NCI-H2081 treated with DMSO at 0.1 percent for 48 hours (cell line): Measurements from ENCODE around the gene CADPS2.
A peak's percentile ranks its signal among the peaks of the same experiment; 100 is the strongest.
"Not testable (repeated sequence)": the region's sequence is repeated elsewhere in the genome, so short reads cannot be mapped to it uniquely, and the experiment has no call there.

Experiments used
- DNase-seq: peaks from one replicate; lab custom pipeline; 2025; lab: John Stamatoyannopoulos, UW

CADPS2 gene

DNA sequence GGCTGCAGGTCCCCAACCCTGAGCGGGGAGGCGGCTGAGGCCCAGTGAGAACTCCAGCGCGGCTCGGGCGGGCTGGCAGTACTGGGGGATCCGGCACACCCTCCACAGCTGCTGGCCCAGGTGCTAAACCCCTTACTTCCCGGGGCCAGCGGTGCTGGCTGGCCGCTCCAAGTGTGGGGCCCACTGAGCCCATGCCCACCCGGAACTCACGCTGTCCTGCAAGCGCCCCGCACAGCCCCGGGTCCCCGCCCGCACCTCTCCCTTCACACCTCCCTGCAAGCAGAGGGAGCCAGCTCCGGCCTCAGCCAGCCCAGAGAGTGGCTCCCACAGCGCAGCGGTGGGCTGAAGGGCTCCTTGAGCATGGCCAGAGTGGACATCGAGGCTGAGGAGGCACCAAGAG lies 212.3 kb downstream of the CADPS2 start:
- no peak for DNase-seq

DNA sequence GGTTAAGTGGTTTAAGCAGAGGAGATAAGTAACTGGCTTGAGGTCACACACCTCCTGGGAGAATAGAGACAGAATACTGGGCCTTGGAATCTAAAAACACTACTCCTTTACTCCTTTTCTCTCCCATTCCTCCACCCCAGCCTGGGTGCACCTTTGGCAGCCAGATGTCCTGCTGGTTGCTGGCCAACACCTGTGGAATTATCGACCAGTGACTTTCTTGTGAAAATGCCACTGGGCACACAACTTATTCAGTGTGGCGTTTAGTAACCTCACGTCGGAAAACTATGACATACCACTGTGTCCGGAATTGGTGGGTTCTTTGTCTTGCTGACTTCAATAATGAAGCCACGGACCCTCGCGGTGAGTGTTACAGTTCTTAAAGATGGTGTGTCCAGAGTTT lies 213.7 kb downstream of the CADPS2 start:
- no peak for DNase-seq

DNA sequence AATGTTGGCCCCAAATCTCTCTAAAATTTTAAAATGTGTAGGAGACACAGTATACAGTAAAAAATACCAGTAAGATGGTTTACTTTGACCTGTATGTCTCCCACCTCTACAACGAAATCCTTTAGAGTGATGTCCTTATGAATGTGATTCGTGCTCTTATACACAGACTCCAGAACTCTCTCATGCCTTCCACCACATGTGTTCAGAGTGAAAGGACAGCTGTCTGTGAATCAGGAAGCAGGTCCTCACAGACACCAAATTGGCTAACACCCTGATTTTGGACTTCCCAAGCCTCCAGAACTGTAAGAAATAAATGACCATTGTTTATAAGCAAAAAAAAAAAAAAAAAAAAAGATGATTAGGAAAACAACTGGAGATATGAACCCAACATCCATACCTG lies 222.5 kb downstream of the CADPS2 start:
- no peak for DNase-seq

DNA sequence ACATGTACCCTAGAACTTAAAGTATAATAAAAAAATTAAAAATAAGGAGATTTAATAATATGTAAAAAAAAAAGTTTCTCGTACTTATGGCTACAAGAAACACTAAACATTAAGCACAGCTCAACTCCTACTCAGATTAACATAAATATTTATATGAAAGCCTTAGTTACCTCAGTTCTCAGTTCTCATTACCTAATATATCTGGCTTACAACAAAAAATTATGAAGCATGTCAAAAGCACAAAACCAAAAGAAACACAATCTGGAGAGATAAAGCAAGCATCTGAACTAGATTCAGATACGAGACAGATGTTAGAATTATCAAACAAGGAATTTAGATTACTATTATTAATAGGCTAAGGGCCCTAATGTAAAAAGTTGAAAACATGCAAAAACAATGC lies 227.4 kb downstream of the CADPS2 start:
- DNase-seq, result no peak

DNA sequence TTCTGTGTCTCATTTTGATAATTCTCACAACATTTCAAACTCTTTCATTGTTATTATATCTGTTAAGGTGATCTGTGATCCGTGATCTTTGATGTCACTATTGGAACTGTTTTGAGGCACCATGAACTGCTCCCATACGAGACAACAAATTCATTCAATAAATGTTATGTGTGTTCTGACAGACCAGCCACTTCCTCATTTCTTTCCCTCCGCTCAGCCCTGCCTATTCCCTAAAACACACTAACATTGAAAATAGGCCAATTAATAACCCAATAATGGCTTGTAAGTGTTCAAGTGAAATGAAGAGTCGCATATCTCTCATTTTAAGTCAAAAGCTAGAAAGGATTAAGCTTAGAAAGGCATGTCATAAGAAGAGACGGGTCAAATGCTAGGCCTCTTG lies 232.6 kb downstream of the CADPS2 start:
- no peak for DNase-seq

DNA sequence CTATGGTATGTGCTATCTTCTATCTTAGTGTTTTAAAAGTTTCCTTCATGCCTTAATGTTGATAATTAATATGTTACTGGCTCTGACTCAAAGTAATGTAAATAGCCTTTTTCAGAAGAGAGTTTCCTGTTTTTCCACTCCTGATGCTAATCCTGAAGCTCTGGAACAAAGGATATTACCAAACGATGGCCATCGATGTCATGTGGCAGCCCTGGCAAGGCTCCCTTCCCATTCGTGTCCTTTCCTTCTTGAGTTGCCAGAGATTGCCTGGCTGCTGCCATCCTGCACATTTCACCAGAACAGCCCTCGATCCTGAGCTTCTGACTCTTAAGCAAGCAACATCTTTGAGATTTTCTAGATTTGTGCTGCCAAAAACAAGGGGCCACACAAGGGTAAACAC lies 233.4 kb downstream of the CADPS2 start:
- DNase-seq, result no peak

DNA sequence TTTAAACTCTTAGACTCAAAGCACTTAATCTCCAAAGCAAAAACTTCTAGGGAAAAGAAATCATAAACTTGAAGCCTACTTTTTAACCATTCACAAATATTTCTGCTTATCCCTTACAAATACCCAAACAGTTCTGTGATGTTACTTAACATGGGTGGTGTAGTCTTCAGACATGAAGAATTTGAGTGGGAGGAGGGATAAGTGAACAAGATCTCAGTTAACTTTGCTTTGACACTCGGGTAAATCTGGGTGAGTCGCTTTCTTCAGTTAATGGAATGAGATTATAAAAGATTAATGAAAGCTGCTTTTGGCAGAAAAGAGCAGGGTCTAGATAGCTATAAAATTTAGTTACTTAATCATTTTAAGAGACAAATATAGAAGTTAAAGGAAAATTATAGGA lies 234.8 kb downstream of the CADPS2 start:
- no peak for DNase-seq

DNA sequence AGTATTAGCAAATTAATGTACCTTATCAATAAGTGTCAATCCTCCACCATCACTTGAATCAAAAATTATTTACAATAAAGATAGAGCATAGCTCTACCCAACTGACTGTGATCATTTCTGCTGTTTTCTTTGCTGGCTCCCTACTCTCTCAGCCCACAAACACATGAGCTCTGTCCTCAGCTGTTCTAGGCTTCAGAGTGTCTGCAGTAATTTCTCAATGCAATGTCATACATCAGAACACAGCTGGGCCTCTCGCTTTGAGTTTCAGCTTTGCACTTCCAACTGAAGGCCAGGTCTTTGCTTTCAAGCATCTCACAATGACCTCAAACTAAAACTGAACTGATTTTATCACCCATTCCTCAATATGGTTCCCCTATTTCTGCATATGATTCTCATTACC lies 243.0 kb downstream of the CADPS2 start:
- no peak for DNase-seq

DNA sequence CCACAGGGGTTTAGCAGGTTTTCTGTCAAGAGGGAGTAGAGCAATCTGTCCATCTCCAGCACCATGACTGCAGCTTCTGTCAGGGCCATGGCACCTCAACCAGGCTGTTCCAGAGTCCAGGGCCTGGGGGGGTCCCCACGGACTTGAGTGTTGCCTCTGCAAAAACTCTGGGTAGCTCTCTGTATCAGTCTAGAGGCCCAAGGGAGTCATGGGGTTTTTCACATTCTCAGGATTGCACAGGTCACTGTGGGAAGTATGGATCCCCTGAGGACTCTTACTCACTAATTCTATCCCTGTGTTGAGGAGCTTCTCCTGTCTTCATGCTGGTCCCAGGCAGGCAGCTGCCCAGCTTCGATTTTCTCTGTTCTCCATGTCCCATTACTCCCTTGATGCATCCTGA lies 247.8 kb downstream of the CADPS2 start:
- no peak for DNase-seq

DNA sequence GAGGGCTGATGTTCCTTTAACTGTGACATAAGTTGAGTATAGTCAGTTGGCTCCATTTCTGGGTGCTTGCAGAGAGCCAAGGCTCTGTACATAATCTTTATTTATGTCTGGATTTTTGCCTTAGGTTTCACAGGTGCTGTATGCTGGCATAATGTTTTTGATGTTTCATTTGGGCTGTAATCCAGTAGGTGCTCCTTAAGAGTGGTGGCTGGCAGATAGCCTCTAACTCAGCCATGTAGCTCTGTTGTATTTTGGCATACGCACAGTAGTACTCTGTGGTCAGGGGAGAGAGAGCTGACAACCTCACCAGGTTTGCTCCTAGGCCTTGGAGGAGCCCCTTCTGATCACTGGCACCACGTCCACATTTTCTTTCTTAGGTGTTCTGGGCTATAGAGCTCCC lies 248.5 kb downstream of the CADPS2 start:
- no peak for DNase-seq

DNA sequence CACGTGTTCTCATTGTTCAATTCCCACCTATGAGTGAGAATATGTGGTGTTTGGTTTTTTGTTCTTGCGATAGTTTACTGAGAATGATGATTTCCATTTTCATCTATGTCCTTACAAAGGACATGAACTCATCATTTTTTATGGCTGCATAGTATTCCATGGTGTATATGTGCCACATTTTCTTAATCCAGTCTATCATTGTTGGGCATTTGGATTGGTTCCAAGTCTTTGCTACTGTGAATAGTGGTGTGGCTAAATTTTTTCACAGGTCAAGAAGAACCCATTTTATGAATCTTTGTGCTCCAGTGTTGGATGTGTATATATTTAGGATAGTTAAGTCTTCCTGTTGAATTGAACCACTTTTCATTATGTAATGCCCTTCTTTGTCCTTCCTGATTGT lies 250.8 kb downstream of the CADPS2 start:
- not testable (repeated sequence) for DNase-seq

DNA sequence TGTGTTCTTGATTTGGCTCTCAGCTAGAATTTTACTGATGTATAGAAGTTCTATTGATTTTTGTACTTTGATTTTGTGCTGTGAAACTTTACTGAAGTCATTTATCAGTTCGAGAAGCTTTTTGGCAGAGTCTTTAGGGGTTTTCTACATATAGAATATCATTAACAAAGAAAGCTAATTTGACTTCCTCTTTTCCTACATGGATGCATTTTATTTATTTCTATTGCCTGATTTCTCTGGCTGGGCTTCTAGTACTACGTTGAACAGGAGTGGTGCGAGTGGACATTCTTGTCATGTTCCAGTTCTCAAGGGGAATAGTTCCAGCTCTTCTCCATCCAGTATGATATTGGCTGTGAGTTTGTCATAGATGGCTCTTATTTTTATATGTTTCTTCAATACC lies 252.8 kb downstream of the CADPS2 start:
- DNase-seq, result no peak

DNA sequence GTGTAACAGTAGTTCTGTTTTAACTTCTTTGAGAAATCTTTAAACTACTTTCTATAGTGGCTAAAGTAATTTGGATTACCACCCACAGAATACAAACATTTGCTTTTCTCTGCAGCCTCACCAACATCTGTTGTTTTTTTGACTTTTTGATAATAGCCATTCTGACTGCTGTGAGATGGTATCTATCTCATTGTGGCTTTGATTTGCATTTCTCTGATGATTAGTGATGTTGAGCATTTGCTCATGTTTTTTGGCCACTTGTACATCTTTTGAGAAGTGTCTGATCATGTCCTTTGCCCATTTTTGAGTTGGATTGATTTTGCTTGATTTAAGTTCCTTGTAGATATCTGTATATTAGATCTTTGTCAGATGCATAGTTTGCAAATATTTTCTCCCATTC lies 254.0 kb downstream of the CADPS2 start:
- DNase-seq, result no peak

DNA sequence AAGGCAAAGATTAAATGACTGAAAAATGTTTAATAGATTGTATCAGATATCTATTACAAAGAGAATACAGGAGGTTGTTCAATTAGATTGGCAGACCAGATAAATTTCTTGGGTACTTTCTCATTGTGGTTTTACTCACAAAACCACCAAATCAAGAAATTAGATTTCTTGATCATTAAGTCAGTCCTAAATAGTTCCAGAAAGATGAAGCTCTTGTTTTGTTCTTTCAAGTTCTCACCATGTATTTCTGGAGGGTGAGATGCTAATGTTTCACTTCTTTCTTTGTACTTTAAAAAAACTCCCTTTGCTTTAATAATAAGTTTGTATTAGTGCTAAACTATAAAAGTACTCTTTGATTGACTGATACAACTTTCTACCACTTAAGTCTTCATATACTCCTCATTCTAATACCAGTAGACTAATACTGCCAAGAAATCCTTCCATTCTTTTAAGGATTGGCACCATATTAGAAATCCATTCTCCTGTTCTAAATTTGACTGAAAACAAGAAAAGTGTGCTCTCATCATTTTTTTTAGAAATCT lies 256.8 kb downstream of the CADPS2 start:
- DNase-seq, result no peak

DNA sequence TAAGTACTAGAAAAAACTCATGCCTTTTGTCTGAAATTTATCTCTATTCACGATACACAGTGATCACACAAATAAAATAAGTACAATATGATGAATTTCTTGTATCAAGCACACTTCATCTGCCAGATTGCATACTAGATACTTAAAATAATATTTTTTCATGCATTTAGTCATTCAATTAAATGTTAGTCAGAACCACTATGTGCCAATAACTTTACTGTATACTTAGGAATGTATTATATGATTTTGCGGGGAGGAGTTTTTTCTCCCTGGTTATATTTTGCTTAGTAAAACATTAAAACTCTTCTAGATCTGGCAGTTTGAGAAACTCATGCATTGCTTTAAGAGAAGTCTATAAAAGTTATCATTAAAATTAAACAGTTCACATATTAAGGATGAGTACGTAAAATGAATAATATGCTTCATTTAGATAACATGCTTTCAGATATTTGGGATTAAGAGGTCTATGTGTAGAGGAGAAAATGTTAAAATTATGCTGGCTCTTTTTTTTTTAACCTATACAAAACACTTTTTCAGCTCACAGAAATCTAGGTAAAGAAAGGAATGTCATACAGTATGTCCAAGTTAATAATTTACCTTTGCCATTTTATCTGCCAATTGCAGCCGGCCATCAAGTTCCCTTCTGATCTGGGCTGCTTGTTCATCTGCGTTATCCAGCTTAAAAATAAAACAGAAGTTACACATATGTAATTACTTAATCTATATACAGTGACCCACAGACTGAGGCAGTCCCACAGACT lies 257.4 kb downstream of the CADPS2 start:
- DNase-seq, result no peak

DNA sequence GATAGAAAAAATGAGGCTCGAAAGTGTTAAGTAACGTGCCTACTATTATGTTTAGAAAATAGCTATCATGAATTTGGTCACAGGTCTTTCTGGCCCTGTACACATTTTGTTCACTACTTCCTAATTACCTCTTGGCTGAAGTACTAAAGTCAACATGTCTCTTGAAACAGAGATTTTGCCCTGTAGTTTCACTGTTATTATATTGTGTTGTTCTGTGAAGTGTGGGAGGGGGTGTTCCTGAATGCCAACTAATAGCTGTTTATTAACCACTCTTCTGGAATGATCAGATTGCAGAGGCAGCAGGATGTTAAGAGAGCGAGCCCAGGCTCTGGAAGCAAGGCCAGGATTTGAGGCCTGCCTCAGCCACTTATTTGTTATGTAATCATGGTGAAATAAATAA lies 259.5 kb downstream of the CADPS2 start:
- peak; percentile 59 for DNase-seq

DNA sequence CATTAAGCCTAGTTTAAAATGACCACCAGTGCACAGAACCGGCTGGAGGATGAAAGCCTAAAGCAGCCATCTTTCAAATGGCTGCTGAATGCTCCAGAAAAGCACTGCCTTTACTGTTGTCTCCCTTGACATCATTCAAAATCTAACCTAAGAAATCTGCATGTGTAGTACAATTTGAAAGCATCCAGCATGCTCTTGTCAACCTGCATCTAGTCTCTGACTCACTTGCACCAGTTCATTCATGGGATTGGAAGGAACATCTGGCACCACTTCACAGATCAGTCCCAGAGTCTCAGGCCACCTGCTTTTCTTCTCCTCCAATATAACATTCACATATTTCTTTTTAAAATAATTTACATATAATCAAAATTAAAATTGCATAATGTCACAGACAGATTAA lies 263.6 kb downstream of the CADPS2 start:
- DNase-seq, result no peak

DNA sequence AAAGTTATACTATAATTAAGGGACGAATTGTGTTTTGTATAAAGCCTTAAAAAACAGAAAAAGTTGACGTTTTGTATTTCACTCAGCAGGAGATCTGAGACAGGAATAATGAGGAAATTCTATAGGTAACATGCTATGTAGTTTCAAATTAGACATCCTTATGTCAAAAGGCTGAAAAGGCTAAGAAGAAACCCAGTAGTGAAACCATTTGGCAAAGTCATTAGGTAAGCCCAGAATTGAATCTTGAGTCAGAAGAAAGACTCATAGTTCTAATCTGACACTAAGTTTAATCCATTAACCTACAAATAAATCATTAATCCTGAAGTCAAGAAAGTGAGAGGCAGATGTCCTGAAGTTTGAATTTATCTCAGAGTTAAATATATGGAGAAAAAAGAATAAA lies 266.6 kb downstream of the CADPS2 start:
- no peak for DNase-seq

DNA sequence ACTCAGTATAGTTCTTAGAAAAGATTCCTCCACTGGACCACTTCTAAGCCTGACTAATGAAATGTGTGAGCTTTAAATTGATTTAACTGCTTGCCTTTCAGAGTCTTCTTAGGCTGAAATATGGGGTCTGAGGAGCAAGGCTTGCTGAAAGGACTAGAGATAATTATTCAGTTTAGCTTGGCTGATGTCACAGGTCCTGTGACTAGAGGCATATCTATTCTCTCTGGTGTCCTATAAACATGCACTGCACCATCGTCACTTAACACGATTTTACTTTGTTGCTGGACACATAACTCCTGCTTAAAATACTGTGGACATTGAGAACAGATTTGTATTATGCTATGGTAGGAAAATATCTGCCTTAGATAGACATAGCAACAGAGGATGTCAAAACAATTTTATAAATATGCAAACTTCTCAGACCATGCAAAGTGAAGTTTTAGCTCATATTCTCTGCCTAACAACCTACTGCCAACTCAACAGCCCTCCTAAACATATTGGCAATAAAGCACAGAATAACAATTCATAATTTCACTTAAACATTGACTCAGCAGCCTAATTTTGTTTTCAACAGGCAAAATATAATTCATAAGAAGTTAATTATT lies 267.6 kb downstream of the CADPS2 start:
- DNase-seq, result no peak

DNA sequence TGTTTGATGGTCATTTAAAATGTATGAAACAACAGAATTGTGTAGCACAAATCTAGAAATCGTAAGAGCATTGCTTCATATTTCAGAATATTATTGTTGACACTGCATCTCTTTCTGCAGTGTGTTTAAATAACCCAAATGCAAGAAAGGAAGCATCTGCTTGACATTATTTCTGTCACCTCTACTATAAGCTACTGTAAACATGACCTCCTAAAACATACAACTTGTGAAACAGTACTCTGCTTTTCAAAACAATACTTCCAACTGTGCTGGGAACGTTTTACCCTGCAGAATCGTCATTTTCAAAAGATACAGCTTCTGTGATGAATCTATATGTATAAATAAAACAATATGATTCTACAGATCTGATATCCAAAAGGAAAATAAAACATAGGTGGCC lies 269.3 kb downstream of the CADPS2 start:
- no peak for DNase-seq

DNA sequence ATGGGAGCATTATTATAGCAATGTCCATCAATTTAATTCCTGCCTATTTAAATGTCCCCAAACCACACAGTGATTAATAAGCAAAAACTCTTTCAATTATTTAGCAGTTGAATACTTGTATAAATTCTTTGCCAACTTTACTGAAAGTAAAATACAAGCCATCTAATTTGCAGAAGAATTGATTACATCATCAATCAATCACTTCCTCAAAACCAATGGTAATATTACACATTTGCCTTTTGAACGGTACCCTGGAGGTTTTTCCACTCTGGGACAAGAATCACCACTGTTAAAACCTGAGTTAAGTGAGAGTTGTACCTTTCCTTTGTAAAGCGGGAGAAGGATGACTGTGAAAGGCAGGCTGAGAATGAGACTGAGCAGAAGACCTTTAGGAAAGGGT lies 280.3 kb downstream of the CADPS2 start:
- DNase-seq, result no peak

DNA sequence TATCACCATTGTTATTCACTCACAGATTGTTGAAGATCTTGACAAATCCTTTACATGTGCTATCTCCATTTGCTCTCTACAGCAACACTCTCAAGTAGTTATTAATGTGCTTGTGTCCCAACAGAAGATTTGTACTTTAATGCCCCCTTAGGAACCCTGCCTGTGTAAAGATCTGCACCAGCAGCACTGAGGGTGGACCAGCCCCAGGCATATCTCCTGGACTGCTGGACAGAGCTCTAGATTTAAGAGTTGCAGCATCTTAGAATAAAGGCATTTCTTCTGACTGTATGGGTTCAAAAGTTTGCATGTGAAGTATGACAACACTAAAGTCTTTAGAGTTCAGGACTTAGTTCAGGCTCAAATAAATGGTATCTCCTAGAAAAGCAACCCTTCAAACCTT lies 282.0 kb downstream of the CADPS2 start:
- DNase-seq, result no peak

DNA sequence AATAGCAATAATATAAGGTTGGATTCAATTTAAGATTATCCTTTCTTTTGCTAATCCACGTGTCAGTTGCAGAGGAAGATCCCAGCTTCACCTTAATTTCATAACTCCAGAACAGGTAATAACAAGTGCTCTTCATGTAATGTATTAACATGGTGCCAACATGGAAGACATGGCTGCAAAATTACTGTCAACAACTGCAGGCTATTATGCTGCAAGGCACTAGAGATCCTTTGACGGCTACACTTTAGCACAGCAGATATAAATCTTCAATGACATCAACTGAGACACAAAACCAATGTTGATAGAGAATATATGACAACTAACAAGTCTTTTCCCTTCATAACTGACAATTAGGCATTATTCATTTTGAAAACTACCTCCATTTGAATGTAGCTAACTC lies 283.5 kb downstream of the CADPS2 start:
- DNase-seq, result no peak

DNA sequence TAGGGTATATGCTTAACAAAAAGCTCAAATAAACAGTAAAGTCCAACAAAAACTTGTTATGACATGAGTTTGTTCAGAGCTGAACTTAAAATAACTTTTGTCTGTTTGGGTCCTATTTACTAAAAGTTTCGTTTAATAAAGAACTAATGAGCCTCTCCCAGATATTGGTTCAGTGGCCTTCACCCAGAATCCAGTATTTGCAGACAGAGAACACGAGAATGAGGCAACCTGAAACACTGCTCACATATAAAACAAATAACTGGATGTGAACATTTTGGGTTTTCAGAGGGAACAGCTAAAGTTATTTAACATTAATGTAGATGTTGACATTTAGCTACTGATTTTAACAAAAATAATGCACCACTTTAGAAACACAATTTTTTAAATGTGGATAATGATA lies 285.6 kb downstream of the CADPS2 start:
- DNase-seq, result no peak
